ENCODE data around the gene SP7. TPM values are rescaled to one million over a fixed set of nuclear protein-coding genes. Genes with fewer than 3 reads are reported as not detected.
A peak's percentile ranks its signal among the peaks of the same experiment; 100 is the strongest.

Gene SP7
- total RNA-seq, 1 experiment from 2014 or later: not detected

DNA sequence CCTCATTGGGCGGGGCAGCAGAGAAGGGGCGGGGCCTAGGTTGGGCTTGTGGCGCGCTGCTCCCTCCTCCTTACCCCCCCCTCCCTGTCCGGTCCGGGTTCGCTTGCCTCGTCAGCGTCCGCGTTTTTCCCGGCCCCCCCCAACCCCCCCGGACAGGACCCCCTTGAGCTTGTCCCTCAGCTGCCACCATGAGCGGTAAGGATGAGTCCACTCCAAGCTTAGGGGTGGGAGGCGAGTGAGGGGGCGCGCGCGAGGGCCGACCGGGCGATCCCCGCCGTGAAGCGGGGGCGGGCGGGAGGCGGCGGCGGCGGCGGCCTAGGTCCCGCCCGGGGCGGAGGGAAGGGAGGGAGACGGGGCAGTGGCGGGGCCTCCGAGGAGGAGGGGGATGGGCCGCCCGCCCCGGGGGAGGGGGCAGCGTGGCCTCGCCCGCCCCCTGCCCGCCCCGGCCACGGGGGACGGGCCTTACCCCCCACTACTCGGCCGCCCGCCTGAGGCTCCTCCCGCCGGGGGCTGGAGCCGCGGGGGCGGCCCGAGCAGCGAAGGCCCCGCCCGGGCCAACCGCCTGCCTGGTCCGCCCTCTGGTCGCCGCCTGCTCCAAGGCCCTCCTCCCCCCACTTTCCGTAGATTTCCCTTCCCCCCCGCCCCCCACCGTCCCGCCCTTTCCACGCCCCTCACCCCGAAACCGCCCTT, 44.1 kb upstream of the SP7 start, which contains the start of gene SP1:
Gene SP1 (plus strand): TSS at position 73 of the 690 bp plus-strand sequence. CDS start 116 bp downstream, at position 189.
- H3K4me3 Mint-ChIP-seq (ENCODE audit: low read depth, unreplicated experiment): no peak within 1 kb of the TSS
- CTCF ChIA-PET: interaction anchor here (0.6 to 1.4 kb wide), 4 partner anchors 28 to 128 kb away, joined by 4 to 11 read pairs (median 8); partner anchors contain the start of gene AAAS
- DNase-seq: peak; percentile 89
- no peaks in the 10 kb centered on the region for H3K27me3 Mint-ChIP-seq (ENCODE audit: unreplicated experiment)
- H3K36me3 Mint-ChIP-seq (ENCODE audit: insufficient read depth, unreplicated experiment): peaks cover 48% of the 10 kb centered on the region
- peaks cover 15% of the 10 kb centered on the region for H3K4me1 Mint-ChIP-seq (ENCODE audit: low read depth, unreplicated experiment)
- no peaks in the 10 kb centered on the region for H3K9me3 Mint-ChIP-seq (ENCODE audit: low read depth, unreplicated experiment)
- H3K27ac Mint-ChIP-seq (ENCODE audit: unreplicated experiment): peak within 1 kb of the TSS; percentile 76
- TF ChIP-seq, protein P1, sequence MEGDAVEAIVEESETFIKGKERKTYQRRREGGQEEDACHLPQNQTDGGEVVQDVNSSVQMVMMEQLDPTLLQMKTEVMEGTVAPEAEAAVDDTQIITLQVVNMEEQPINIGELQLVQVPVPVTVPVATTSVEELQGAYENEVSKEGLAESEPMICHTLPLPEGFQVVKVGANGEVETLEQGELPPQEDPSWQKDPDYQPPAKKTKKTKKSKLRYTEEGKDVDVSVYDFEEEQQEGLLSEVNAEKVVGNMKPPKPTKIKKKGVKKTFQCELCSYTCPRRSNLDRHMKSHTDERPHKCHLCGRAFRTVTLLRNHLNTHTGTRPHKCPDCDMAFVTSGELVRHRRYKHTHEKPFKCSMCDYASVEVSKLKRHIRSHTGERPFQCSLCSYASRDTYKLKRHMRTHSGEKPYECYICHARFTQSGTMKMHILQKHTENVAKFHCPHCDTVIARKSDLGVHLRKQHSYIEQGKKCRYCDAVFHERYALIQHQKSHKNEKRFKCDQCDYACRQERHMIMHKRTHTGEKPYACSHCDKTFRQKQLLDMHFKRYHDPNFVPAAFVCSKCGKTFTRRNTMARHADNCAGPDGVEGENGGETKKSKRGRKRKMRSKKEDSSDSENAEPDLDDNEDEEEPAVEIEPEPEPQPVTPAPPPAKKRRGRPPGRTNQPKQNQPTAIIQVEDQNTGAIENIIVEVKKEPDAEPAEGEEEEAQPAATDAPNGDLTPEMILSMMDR (IDR thresholded peaks at IDR 0.05; ENCODE audit: unreplicated experiment): no peak
- BruUV-seq (replicated peaks): no TSS peak
- intact Hi-C loops (cut with micrococcal nuclease; ENCODE audit: unreplicated experiment): loop anchor here (2.0 kb wide), 1 partner anchor 27 kb away; no protein-coding TSS in a partner anchor

- intact Hi-C loops (cut with micrococcal nuclease; ENCODE audit: unreplicated experiment): loop anchor here (2.0 kb wide), 1 partner anchor 27 kb away; no protein-coding TSS in a partner anchor
- no TSS peak for BruUV-seq (replicated peaks)
- TF ChIP-seq, protein P1 (IDR thresholded peaks at IDR 0.05; ENCODE audit: unreplicated experiment): no peak
- H3K27ac Mint-ChIP-seq (ENCODE audit: unreplicated experiment): no peak overlapping the region
- peak; percentile 95 for DNase-seq
- no peaks in the 10 kb centered on the region for H3K27me3 Mint-ChIP-seq (ENCODE audit: unreplicated experiment)
- no peaks in the 10 kb centered on the region for H3K9me3 Mint-ChIP-seq (ENCODE audit: low read depth, unreplicated experiment)
- peaks cover 41% of the 10 kb centered on the region for H3K36me3 Mint-ChIP-seq (ENCODE audit: insufficient read depth, unreplicated experiment)
- no peak overlapping the region for H3K4me3 Mint-ChIP-seq (ENCODE audit: low read depth, unreplicated experiment)
- H3K4me1 Mint-ChIP-seq (ENCODE audit: low read depth, unreplicated experiment): peaks cover 15% of the 10 kb centered on the region
- CTCF ChIA-PET: interaction anchor here (0.5 to 1.4 kb wide), 4 partner anchors 27 to 58 kb away, joined by 4 to 11 read pairs (median 8); partner anchors contain the start of gene AAAS
Observed at GRCh38 chr12:53379389-53380103, 43.4 kb upstream of the SP7 start.

DNA sequence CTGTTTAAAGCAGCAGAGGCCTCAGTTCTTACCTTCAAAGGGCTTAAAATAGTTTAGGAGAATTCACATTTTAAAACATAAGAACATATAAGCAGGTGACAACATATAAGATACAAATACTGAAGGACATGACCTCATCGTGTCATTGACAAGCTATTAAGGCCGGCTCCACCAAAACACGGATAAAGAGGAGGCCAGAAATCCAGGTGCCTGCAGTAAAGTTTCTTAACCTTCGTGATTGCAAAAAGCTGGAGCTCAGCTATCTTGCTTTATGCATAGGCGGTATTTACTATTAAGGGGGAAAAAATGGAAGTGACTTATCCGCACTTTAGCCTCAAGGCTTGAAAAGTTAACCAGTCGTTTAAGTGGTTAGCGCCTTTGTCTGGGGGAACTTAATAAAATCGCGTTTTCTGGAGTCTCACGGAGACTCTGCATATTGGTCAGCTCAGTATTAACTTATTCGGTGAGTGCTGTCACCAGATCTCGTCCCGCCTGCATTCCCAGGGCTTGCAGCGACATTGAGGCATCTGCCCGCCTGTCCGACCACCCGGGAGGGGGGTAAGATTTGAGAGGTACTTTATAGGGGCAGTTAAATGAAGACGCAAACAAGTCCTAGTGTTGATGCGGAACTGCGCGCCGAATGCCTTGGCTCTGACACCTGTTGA, 42.7 kb upstream of the SP7 start:
- no peak for DNase-seq
- TF ChIP-seq, protein P1 (IDR thresholded peaks at IDR 0.05; ENCODE audit: unreplicated experiment): no peak
- H3K27me3 Mint-ChIP-seq (ENCODE audit: unreplicated experiment): no peaks in the 10 kb centered on the region
- intact Hi-C loops (cut with micrococcal nuclease; ENCODE audit: unreplicated experiment): no loop called here
- peaks cover 34% of the 10 kb centered on the region for H3K36me3 Mint-ChIP-seq (ENCODE audit: insufficient read depth, unreplicated experiment)
- CTCF ChIA-PET: interaction anchor here (1.2 to 1.4 kb wide), 3 partner anchors 26 to 57 kb away, joined by 6 to 11 read pairs (median 11); partner anchors contain the start of gene AAAS
- TSS peak; percentile 98 for BruUV-seq (replicated peaks)
- H3K27ac Mint-ChIP-seq (ENCODE audit: unreplicated experiment): no peak overlapping the region
- peaks cover 15% of the 10 kb centered on the region for H3K4me1 Mint-ChIP-seq (ENCODE audit: low read depth, unreplicated experiment)
- H3K4me3 Mint-ChIP-seq (ENCODE audit: low read depth, unreplicated experiment): no peak overlapping the region
- no peaks in the 10 kb centered on the region for H3K9me3 Mint-ChIP-seq (ENCODE audit: low read depth, unreplicated experiment)

DNA sequence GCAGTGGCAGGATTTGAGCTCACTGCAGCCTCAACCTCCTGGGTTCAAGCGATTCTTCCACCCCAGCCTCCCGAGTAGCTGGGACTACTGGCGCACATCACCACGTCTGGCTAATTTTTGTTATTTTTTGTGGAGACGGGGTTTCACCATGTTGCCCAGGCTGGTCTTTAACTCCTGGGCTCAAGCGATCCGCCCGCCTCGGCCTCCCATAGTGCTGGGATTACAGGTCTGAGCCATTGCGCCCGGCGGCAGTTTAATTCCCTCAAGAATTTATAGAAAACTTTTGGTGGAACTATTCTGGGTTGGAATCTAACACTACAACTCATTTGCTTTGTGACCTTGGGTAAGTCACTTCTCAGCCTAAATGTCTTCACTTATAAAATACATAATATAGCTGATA, 42.1 kb upstream of the SP7 start:
- Mint-ChIP-seq H3K9me3 (ENCODE audit: low read depth, unreplicated experiment) (no peaks in the 10 kb centered on the region), H3K27ac (ENCODE audit: unreplicated experiment) (no peak overlapping the region), H3K27me3 (ENCODE audit: unreplicated experiment) (no peaks in the 10 kb centered on the region), H3K36me3 (ENCODE audit: insufficient read depth, unreplicated experiment) (peaks cover 27% of the 10 kb centered on the region), H3K4me1 (ENCODE audit: low read depth, unreplicated experiment) (peaks cover 15% of the 10 kb centered on the region), H3K4me3 (ENCODE audit: low read depth, unreplicated experiment) (no peak overlapping the region)
- CTCF ChIA-PET: no interaction called here
- TF ChIP-seq, protein P1 (IDR thresholded peaks at IDR 0.05; ENCODE audit: unreplicated experiment): no peak
- DNase-seq: no peak
- BruUV-seq (replicated peaks): no TSS peak
- intact Hi-C loops (cut with micrococcal nuclease; ENCODE audit: unreplicated experiment): no loop called here

All from Calu3 (cell line).